BLaER1 treated with 17β-estradiol and CSF1 and Interleukin-3, amounts not matched to agents 10 nM and 100 nM (cell line): Measurements from ENCODE around the gene ENPP4.
"Not testable (repeated sequence)": the region's sequence is repeated elsewhere in the genome, so short reads cannot be mapped to it uniquely, and the experiment has no call there.

Experiments used
- H3K27ac ChIP-seq, 11 experiments: shearing (Covaris generic); formaldehyde crosslinking; 2 replicates each; pipeline ENCODE4 v1.8.1; 2022
- H3K27me3 ChIP-seq, 11 experiments: shearing (Covaris generic); formaldehyde crosslinking; 2 replicates each; pipeline ENCODE4 v1.8.1; 2022
- H3K36me3 ChIP-seq, 11 experiments: shearing (Covaris generic); formaldehyde crosslinking; 2 replicates each; pipeline ENCODE4 v1.8.1; 2022
- H3K4me1 ChIP-seq, 10 experiments: shearing (Covaris generic); formaldehyde crosslinking; 2 replicates each; pipeline ENCODE4 v1.8.1; 2022
- H3K4me2 ChIP-seq, 11 experiments: shearing (Covaris generic); formaldehyde crosslinking; 2 replicates each; pipeline ENCODE4 v1.8.1; 2022
- H3K4me3 ChIP-seq, 10 experiments: shearing (Covaris generic); formaldehyde crosslinking; 2 replicates each; pipeline ENCODE4 v1.8.1; 2022
- H3K9ac ChIP-seq, 11 experiments: shearing (Covaris generic); formaldehyde crosslinking; 2 replicates each; pipeline ENCODE4 v1.8.1; 2022
- H3K9me3 ChIP-seq, 11 experiments: shearing (Covaris generic); formaldehyde crosslinking; replicated peaks in 1 of 11; 2 replicates each; pipeline ENCODE4 v1.8.1; 2022
- H4K20me1 ChIP-seq, 11 experiments: shearing (Covaris generic); formaldehyde crosslinking; 2 replicates each; pipeline ENCODE4 v1.8.1; 2022
- Cebpa-rat ChIP-seq, 11 experiments: shearing (Covaris generic); IDR thresholded peaks; 2 replicates each; pipeline ENCODE4 v1.8.1; 2022

The ENPP4 gene, protein sequence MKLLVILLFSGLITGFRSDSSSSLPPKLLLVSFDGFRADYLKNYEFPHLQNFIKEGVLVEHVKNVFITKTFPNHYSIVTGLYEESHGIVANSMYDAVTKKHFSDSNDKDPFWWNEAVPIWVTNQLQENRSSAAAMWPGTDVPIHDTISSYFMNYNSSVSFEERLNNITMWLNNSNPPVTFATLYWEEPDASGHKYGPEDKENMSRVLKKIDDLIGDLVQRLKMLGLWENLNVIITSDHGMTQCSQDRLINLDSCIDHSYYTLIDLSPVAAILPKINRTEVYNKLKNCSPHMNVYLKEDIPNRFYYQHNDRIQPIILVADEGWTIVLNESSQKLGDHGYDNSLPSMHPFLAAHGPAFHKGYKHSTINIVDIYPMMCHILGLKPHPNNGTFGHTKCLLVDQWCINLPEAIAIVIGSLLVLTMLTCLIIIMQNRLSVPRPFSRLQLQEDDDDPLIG

DNA sequence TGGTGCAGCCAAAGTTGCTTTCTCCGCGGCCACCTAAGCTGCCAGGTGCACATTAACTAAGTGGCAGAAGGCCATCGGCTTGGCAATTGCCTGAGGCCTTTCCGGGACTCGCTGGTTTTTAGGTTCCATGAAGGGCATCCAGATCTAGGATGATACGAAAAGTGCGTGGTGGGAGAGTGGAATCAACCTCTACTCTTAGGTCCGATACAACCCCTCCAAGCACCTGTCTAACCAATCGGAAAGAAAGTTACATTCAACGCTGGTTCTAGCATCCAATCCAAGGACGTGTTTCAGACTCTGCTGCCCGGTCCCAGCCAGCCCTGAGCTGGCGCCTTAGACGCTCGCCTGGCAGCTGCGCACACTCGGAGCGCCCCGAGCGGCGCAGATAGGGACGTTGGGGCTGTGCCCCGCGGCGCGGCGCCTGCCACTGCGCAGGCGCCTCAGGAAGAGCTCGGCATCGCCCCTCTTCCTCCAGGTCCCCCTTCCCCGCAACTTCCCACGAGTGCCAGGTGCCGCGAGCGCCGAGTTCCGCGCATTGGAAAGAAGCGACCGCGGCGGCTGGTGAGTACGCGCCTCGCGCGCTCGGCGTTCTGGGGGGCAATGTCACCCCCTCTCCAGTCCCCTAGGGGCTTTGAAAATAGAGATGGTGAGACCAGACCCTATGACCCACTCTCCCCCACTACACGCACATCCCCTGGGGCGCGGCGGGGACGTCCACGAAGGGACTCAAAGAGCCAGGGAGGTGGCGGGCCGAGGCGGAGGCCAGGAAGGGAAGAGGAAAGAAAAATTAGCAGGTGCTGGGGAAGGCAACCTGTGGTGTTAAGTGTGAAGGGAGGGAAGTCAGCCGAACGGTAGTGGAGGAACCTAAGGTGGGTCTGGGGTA lies at the start of gene ENPP4:
TSS of gene ENPP4 (plus strand) at position 361 of the 883 bp plus-strand sequence. CDS start 9,595 bp downstream, outside the sequence.
- H3K9ac ChIP-seq: no peak within 1 kb of the TSS

DNA sequence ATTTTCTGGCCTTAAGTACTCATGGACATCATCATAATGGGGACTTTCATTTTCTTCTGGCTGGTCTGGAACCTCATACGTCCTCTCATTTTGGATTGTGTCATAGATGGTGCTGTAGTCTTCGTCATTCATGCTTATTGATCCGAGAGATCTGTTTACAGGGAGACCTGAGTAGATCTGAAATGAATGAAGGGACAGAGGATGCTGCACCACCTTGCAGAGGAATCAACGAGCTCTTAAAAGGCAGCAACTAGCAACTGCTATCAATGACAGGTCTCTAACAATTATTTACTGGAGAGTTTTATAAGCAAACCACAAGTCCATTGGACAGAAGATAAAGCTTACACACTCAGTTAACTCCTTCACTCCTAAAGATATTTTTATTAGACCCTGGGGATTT lies 49.7 kb upstream of the ENPP4 start:
- Histone ChIP-seq H3K4me1 (no peaks in the 10 kb centered on the region), H3K9me3 (no peaks in the 10 kb centered on the region), H3K27ac (no peak overlapping the region), H3K9ac (no peak overlapping the region), H3K36me3 (no peaks in the 10 kb centered on the region), H3K4me2 (no peak overlapping the region), H4K20me1 (no peaks in the 10 kb centered on the region), H3K27me3 (no peaks in the 10 kb centered on the region), H3K4me3 (no peak overlapping the region)
- TF ChIP-seq Cebpa-rat (IDR thresholded peaks at IDR 0.05): no peak

More for the DNA sequence above, at the start of gene ENPP4:
- no peaks in the 10 kb centered on the region for H3K4me1 ChIP-seq
- no peak for TF ChIP-seq Cebpa-rat (IDR thresholded peaks at IDR 0.05)
- H4K20me1 ChIP-seq: no peaks in the 10 kb centered on the region
- H3K36me3 ChIP-seq: no peaks in the 10 kb centered on the region
- no peak within 1 kb of the TSS for H3K4me2 ChIP-seq
- H3K4me3 ChIP-seq: no peak within 1 kb of the TSS
- H3K9me3 ChIP-seq: peaks cover 6 to 17% (median 12%) of the 10 kb centered on the region in 11 experiments; a peak in 20 of 22 replicates
- H3K27ac ChIP-seq: no peak within 1 kb of the TSS
- H3K27me3 ChIP-seq: no peaks in the 10 kb centered on the region

DNA sequence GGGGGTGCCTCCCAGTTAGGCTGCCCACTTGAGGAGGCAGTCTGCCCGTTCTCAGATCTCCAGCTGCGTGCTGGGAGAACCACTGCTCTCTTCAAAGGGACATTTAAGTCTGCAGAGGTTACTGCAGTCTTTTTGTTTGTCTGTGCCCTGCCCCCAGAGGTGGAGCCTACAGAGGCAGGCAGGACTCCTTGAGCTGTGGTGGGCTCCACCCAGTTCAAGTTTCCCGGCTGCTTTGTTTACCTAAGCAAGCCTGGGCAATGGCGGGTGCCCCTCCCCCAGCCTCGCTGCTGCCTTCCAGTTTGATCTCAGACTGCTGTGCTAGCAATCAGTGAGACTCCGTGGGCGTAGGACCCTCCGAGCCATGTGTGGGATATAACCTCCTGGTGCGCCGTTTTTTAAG lies 44.1 kb upstream of the ENPP4 start:
- not testable (repeated sequence) for H3K4me2 ChIP-seq, H4K20me1 ChIP-seq
- peaks cover 6 to 15% (median 12%) of the 10 kb centered on the region in 11 experiments; a peak in 19 of 22 replicates for H3K9me3 ChIP-seq

DNA sequence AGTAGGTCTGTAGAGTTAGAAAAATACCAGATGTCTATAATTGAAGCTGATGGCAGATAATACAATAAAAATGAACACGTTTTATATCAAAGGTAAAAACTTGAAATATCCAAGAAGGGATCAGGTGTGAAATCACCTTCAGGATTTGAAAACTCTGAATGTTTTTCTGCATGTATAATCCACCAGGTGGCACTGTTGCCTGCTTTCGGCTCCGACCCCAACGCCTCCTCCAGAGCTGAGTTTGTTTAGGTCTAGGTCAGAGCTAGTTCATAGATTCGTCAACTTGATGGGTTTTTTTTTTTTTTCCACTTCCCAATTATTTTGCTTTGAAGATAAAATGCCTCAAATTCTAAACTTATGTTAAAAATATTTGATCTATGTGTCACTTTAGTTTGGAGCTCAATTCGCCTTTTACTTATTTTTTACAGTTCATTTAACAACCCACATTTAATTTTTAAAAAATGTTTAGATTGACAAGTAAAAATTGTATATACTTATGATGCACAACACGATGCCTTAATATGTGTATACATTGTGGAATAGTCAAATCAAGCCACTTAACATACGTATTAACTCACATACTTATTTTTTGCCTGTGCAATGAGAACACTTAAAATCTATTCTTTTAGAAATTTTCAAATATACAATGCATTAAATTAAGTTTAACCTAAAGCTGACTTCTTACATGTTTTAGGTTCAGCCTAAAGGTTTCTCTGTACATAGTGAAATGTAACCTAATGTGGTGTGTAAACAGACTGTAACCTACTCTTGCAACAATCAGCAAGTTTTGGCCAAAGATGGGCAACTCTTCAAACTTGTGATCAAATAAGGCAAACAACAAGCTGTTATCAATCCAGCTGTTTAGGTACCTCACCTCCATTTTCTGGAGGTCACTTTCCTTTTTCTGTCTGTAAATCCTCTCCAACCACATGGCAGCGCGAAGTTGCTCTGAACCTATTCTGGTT lies 39.4 kb upstream of the ENPP4 start:
- H3K4me2 ChIP-seq: no peak overlapping the region
- no peaks in the 10 kb centered on the region for H4K20me1 ChIP-seq
- no peak overlapping the region for H3K9ac ChIP-seq

More for the DNA sequence above, 44.1 kb upstream of the ENPP4 start:
- not testable (repeated sequence) for H3K27me3 ChIP-seq, H3K4me3 ChIP-seq, H3K9ac ChIP-seq, H3K27ac ChIP-seq, H3K4me1 ChIP-seq, H3K36me3 ChIP-seq

DNA sequence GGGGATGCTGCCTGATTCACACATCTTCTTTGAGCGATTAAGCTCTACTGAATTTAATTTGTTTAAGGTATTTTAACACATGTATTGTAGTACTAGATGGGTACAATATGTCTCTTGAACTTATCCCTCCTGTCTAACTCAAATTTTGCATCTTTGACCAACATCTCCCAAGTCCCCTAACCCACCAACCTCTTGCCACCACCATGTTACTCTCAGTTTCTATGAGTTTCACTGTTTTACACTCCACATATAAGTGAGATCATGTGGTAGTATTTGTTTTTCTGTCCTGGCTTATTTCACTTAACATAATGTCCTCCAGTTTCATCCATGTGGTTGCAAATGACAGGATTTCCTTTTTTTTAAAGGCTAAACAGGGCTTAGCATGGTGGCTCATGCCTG lies 38.7 kb upstream of the ENPP4 start:
- TF ChIP-seq Cebpa-rat (IDR thresholded peaks at IDR 0.05): no peak
- Histone ChIP-seq H3K4me1 (no peaks in the 10 kb centered on the region; a peak in 1 of 20 replicates), H3K27ac (no peak overlapping the region), H3K4me2 (no peak overlapping the region), H3K9me3 (peaks cover 25 to 33% (median 30%) of the 10 kb centered on the region in 11 experiments), H3K27me3 (no peaks in the 10 kb centered on the region), H3K36me3 (no peaks in the 10 kb centered on the region), H3K4me3 (no peak overlapping the region), H4K20me1 (no peaks in the 10 kb centered on the region), H3K9ac (no peak overlapping the region)

More for the DNA sequence above, 39.4 kb upstream of the ENPP4 start:
- H3K27me3 ChIP-seq: no peaks in the 10 kb centered on the region
- H3K36me3 ChIP-seq: no peaks in the 10 kb centered on the region
- H3K27ac ChIP-seq: no peak overlapping the region
- H3K4me1 ChIP-seq: no peaks in the 10 kb centered on the region; a peak in 1 of 20 replicates
- H3K4me3 ChIP-seq: no peak overlapping the region
- TF ChIP-seq Cebpa-rat (IDR thresholded peaks at IDR 0.05): no peak
- peaks cover 23 to 33% (median 30%) of the 10 kb centered on the region in 11 experiments for H3K9me3 ChIP-seq

DNA sequence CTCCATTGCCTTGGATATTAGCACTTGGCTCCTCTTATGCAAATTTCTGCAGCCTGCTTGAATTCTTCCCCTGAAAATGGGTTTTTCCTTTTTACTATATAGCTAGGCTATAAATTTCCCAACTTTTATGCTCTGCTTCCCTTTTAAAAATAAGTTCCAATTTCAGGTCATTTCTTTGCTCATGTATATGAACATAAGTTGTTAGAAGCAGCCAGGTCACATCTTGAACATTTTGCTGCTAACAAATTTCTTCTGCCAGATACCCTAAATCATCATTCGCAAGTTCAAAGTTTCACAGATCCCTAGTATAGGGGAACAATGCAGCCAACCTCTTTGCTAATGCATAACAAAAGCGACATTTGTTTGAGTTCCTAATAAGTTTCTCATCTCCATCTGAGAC lies 34.5 kb upstream of the ENPP4 start:
- no peaks in the 10 kb centered on the region; a peak in 1 of 20 replicates for H3K4me1 ChIP-seq
- H3K4me3 ChIP-seq: no peak overlapping the region
- no peak overlapping the region for H3K27ac ChIP-seq
- no peak for TF ChIP-seq Cebpa-rat (IDR thresholded peaks at IDR 0.05)
- no peaks in the 10 kb centered on the region for H3K36me3 ChIP-seq
- no peaks in the 10 kb centered on the region for H3K27me3 ChIP-seq
- no peak overlapping the region for H3K9ac ChIP-seq
- peaks cover 25 to 31% (median 29%) of the 10 kb centered on the region in 11 experiments for H3K9me3 ChIP-seq
- H4K20me1 ChIP-seq: no peaks in the 10 kb centered on the region
- H3K4me2 ChIP-seq: no peak overlapping the region

DNA sequence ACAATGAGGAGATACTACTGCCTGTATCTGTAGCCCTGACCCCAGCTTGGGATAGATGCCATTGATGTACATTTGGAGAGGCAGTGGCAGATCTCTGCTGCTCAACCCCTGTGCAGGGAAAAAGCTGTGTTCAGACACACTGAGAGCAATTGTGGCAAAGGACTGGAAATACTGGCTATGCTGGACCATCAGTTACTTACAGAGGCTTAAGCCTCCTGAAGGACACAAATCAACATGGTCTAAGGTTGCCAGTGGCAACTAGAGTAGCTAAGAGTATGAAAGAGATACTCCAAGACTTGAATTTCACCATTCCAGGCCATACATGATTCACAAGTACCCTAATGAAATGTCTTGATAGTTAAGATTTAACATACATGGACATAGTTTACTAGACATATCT lies 32.4 kb upstream of the ENPP4 start:
- peaks cover 25 to 31% (median 29%) of the 10 kb centered on the region in 11 experiments for H3K9me3 ChIP-seq
- H3K4me3 ChIP-seq: no peak overlapping the region
- TF ChIP-seq Cebpa-rat (IDR thresholded peaks at IDR 0.05): no peak
- H3K9ac ChIP-seq: no peak overlapping the region
- H3K27ac ChIP-seq: no peak overlapping the region
- H3K36me3 ChIP-seq: no peaks in the 10 kb centered on the region
- no peak overlapping the region for H3K4me2 ChIP-seq
- H3K27me3 ChIP-seq: no peaks in the 10 kb centered on the region
- H4K20me1 ChIP-seq: no peaks in the 10 kb centered on the region
- no peaks in the 10 kb centered on the region for H3K4me1 ChIP-seq

DNA sequence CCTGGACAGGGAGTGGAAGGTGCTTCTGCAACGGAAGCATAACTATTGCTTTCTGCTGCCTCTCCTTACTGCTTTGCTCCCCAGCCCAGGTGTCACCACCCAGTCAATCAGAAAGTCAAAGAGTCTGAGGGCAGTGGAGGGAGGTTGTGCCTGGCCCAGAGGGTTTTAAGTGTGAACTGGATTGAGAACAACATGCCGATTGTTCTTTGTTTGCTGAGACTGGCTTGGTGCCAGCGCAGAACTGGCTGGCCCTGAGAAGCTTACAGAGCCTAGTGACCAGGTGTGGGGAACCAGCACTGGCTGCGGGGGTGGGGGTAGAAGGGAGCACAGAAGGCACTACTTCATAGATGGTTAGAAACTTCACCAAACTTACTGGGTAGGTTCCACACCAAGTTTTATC lies 31.1 kb upstream of the ENPP4 start:
- peaks cover 24 to 30% (median 27%) of the 10 kb centered on the region in 11 experiments for H3K9me3 ChIP-seq
- no peaks in the 10 kb centered on the region for H3K36me3 ChIP-seq
- H3K27ac ChIP-seq: no peak overlapping the region
- H3K4me2 ChIP-seq: no peak overlapping the region
- no peak overlapping the region for H3K4me3 ChIP-seq
- no peaks in the 10 kb centered on the region for H4K20me1 ChIP-seq
- TF ChIP-seq Cebpa-rat (IDR thresholded peaks at IDR 0.05): no peak
- H3K9ac ChIP-seq: no peak overlapping the region
- H3K4me1 ChIP-seq: no peaks in the 10 kb centered on the region
- H3K27me3 ChIP-seq: no peaks in the 10 kb centered on the region
